Suprapubic skin (tissue), 4 donors: ENCODE results near the gene SIN3A.

Experiments used
- CTCF ChIP-seq, 2 donors: fragments of 200-600 bp in 1 of 2; fragments of 450-650 bp in 1 of 2; sonication (generic) in 1 of 2; IDR thresholded peaks; one replicate each; pipeline ENCODE4 v1.5.1; 2016 to 2019; ENCODE audit warnings: antibody characterized with exemption in 2 of 2, mild to moderate bottlenecking in 1 of 2, moderate library complexity in 1 of 2
- POLR2A ChIP-seq, 2 donors: fragments of 450-650 bp; IDR thresholded peaks; one replicate each; pipeline ENCODE4 v1.6.1; 2017; ENCODE audit warnings: antibody characterized with exemption in 2 of 2, mild to moderate bottlenecking in 2 of 2, moderate library complexity in 2 of 2
- POLR2AphosphoS5 ChIP-seq, 3 donors: sonication (generic); formaldehyde crosslinking; IDR thresholded peaks; one replicate each; pipeline ENCODE4 v1.6.1; 2017; ENCODE audit warnings: antibody characterized with exemption in 3 of 3

- TF ChIP-seq POLR2A (IDR thresholded peaks at IDR 0.05) (no peak), CTCF (IDR thresholded peaks at IDR 0.05) (no peak), POLR2AphosphoS5 (IDR thresholded peaks at IDR 0.05) (no peak)
Observed at GRCh38 chr15:75428152-75428551, 23.3 kb downstream of the SIN3A start.
